K562 (cell line): ENCODE data around the gene PCDHGA7. TPM values are rescaled to one million over a fixed set of nuclear protein-coding genes. Genes with fewer than 3 reads are reported as not detected.
"Not testable (repeated sequence)": the region's sequence is repeated elsewhere in the genome, so short reads cannot be mapped to it uniquely, and the experiment has no call there.

ENCODE experiments used
- ATAC-seq: fragments of 200-7000 bp; cut with Tn5 transposase; 3 replicates; pipeline ENCODE4 v1.9.1; 2020; ENCODE audit warnings: moderate library complexity
- BruUV-seq: library from RNA; stranded (reverse); fragments of 400-500 nt; replicated peaks from 2 replicates; lab custom pipeline; 2021; lab: Mats Ljungman, UMichigan
- CTCF ChIA-PET: fragments of 300-600 bp; formaldehyde crosslinking; extraction: SDS; loops from one replicate; lab custom pipeline; 2021; ENCODE audit warnings: low intra/inter-chr PET ratio; lab: Yijun Ruan, JAX
- POLR2A ChIA-PET: fragments of 300-600, 350-650 bp; sonication (Branson Sonifier 250); formaldehyde crosslinking; extraction: SDS; loops from one replicate; lab custom pipeline; 2021; ENCODE audit warnings: antibody characterized with exemption, inconsistent platforms; lab: Yijun Ruan, JAX
- DNase-seq, 4 experiments: peaks; one replicate each; pipeline versions ENCODE4 v3.0.0 to v3.0.0-alpha.2; 2011 to 2018; ENCODE audit warnings: low spot score in 3 of 4, mixed read lengths in 3 of 4; ENCODE audit errors: extremely low read depth in 1 of 4
- FAIRE-seq: peaks from 2 replicates; lab custom pipeline; 2011; peaks lifted over from hg19 to GRCh38; lab: Jason Lieb, UNC
- H2AFZ ChIP-seq: 2 replicates; pipeline ENCODE4 v1.6.0; 2011; ENCODE audit warnings: low read depth, low read length, control low read depth, inconsistent platforms
- H3K27ac ChIP-seq: fragments of 200-600 bp; 3 replicates; pipeline ENCODE4 v1.8.0; 2011; ENCODE audit warnings: low read depth, mild to moderate bottlenecking, control low read depth, inconsistent platforms, low read length, moderate library complexity, mixed read lengths; ENCODE audit errors: extremely low read depth
- H3K27me3 ChIP-seq, 2 experiments: fragments of 300-600 bp in 1 of 2; 2 replicates in 1 of 2; 3 replicates in 1 of 2; pipeline versions ENCODE4 v1.6.0 to v1.8.0; 2011; ENCODE audit warnings: inconsistent platforms in 2 of 2, low read length in 2 of 2, mild to moderate bottlenecking in 1 of 2, mixed read lengths in 1 of 2, moderate library complexity in 1 of 2; ENCODE audit not compliant: control insufficient read depth in 2 of 2, insufficient read depth in 2 of 2
- H3K36me3 ChIP-seq: fragments of 300-600 bp; 3 replicates; pipeline ENCODE4 v1.8.0; 2011; ENCODE audit warnings: mild to moderate bottlenecking, low read length, inconsistent platforms; ENCODE audit not compliant: control insufficient read depth, insufficient read depth
- H3K4me1 ChIP-seq, 2 experiments: fragments of 200-600 bp in 1 of 2; replicated peaks in 1 of 2; 2 replicates in 1 of 2; 3 replicates in 1 of 2; pipeline versions ENCODE4 v1.5.1 to v1.8.0; 2011; ENCODE audit warnings: inconsistent platforms in 2 of 2, low read length in 2 of 2, mild to moderate bottlenecking in 1 of 2, mixed read lengths in 1 of 2, moderate library complexity in 1 of 2; ENCODE audit not compliant: control insufficient read depth in 2 of 2, insufficient read depth in 2 of 2
- H3K4me2 ChIP-seq: 2 replicates; pipeline ENCODE4 v1.6.1; 2011; ENCODE audit warnings: low read length, control low read depth, inconsistent platforms, mixed read lengths; ENCODE audit not compliant: insufficient read depth
- H3K4me3 ChIP-seq: fragments of 200-600 bp; sonication (generic), shearing (Covaris generic); 2 replicates; pipeline ENCODE4 v1.5.1; 2016; ENCODE audit warnings: control low read depth, inconsistent platforms
- H3K79me2 ChIP-seq: fragments of 200-600 bp; 3 replicates; pipeline ENCODE4 v1.8.0; 2011; ENCODE audit warnings: low read length, inconsistent platforms; ENCODE audit not compliant: control insufficient read depth, insufficient read depth
- H3K9ac ChIP-seq, 2 experiments: 2 replicates each; pipeline versions ENCODE4 v1.6.0 to v1.6.1; 2011; ENCODE audit warnings: low read depth in 2 of 2, low read length in 2 of 2, control low read depth in 1 of 2, inconsistent platforms in 1 of 2, mild to moderate bottlenecking in 1 of 2, mixed read lengths in 1 of 2; ENCODE audit not compliant: insufficient read depth in 1 of 2
- H3K9me1 ChIP-seq: one replicate; pipeline ENCODE4 v1.6.0; 2011; ENCODE audit warnings: inconsistent platforms, mild to moderate bottlenecking, low read length, moderate library complexity; ENCODE audit not compliant: control insufficient read depth, insufficient read depth
- H3K9me3 ChIP-seq: replicated peaks from 2 replicates; pipeline ENCODE4 v1.5.1; 2011; ENCODE audit warnings: low read depth, low read length, inconsistent platforms; ENCODE audit not compliant: control insufficient read depth, insufficient read depth
- H4K20me1 ChIP-seq: replicated peaks from 2 replicates; pipeline ENCODE4 v1.6.1; 2011; ENCODE audit warnings: low read length, inconsistent platforms, mixed read lengths; ENCODE audit not compliant: control insufficient read depth, insufficient read depth
- CTCF ChIP-seq, 3 experiments: IDR thresholded peaks in 2 of 3; conservative IDR thresholded peaks in 1 of 3; 2 replicates each; pipeline ENCODE4 v1.5.1; 2011 to 2012; ENCODE audit warnings: low read length in 3 of 3, mild to moderate bottlenecking in 3 of 3, control low read depth in 2 of 3, improper control_type of control experiment in 1 of 3, inconsistent platforms in 1 of 3, low read depth in 1 of 3, mixed read lengths in 1 of 3, moderate library complexity in 1 of 3; ENCODE audit not compliant: insufficient read depth in 2 of 3
- NRF1 ChIP-seq, 2 experiments: fragments of 450-650 bp; IDR thresholded peaks in 1 of 2; conservative IDR thresholded peaks in 1 of 2; 2 replicates each; pipeline ENCODE4 v1.6.1; 2014; ENCODE audit warnings: mild to moderate bottlenecking in 2 of 2
- RAD21 ChIP-seq, 2 experiments: fragments of 250-450 bp in 1 of 2; fragments of 450-650 bp in 1 of 2; sonication (Bioruptor Pico) in 1 of 2; formaldehyde crosslinking in 1 of 2; IDR thresholded peaks in 1 of 2; conservative IDR thresholded peaks in 1 of 2; 2 replicates each; pipeline versions ENCODE4 v1.4.0 to v1.8.0; 2020 to 2022; ENCODE audit warnings: mild to moderate bottlenecking in 2 of 2, moderate library complexity in 1 of 2
- WGBS: fragments of 100-300 bp; shearing (Covaris generic); methylation state at CpG from one replicate; pipeline ENCODE4 v1.1.6; 2016; ENCODE audit warnings: low coverage, mixed read lengths; ENCODE audit not compliant: insufficient coverage; ENCODE audit errors: missing lambda C conversion rate; 5-methylcytosine and 5-hydroxymethylcytosine counted together
- in situ Hi-C: fragments of 300-500 bp; cut with MboI; formaldehyde crosslinking; loops from 4 replicates; pipeline ENCODE4 v1.15.0; 2018; ENCODE audit warnings: inconsistent platforms, mixed read lengths
- intact Hi-C: fragments of 100-400 bp; cut with micrococcal nuclease; formaldehyde crosslinking; loops from 2 replicates; pipeline ENCODE4 v1.14.2; 2022
- polyA plus RNA-seq, 8 experiments: library from polyadenylated mRNA; depleted of rRNA in 4 of 8; stranded (reverse) in 5 of 8; unstranded in 3 of 8; fragments of >200 nt; fragmentation: Nextera tagmentation in 2 of 8; fragmentation: Illumina TruSeq in 1 of 8; extraction: Ambion mirVana in 2 of 8; extraction: Trizol in 1 of 8; gene quantifications; 2 replicates each; pipeline versions ENCODE4 v1.2.1 to v1.2.3, GENCODE V29; 2011 to 2014; ENCODE audit warnings: inconsistent platforms in 1 of 8, missing spikeins in 1 of 8
- total RNA-seq, 7 experiments: library from RNA; depleted of rRNA in 6 of 7; stranded (reverse); fragments of >200 nt in 6 of 7; fragmentation: Illumina TruSeq in 2 of 7; extraction: Trizol in 2 of 7; gene quantifications; 2 replicates each; pipeline versions ENCODE4 v1.2.1 to v1.2.3, GENCODE V29; 2011 to 2021; ENCODE audit warnings: low replicate concordance in 1 of 7

PCDHGA7 gene
- total and polyA plus RNA-seq, 9 of the 15 experiments (the other 6 are each of a cell fraction or from before 2014, with no cell fraction given), result 0.03 to 0.11 (median 0.06) TPM; not detected in 5

DNA sequence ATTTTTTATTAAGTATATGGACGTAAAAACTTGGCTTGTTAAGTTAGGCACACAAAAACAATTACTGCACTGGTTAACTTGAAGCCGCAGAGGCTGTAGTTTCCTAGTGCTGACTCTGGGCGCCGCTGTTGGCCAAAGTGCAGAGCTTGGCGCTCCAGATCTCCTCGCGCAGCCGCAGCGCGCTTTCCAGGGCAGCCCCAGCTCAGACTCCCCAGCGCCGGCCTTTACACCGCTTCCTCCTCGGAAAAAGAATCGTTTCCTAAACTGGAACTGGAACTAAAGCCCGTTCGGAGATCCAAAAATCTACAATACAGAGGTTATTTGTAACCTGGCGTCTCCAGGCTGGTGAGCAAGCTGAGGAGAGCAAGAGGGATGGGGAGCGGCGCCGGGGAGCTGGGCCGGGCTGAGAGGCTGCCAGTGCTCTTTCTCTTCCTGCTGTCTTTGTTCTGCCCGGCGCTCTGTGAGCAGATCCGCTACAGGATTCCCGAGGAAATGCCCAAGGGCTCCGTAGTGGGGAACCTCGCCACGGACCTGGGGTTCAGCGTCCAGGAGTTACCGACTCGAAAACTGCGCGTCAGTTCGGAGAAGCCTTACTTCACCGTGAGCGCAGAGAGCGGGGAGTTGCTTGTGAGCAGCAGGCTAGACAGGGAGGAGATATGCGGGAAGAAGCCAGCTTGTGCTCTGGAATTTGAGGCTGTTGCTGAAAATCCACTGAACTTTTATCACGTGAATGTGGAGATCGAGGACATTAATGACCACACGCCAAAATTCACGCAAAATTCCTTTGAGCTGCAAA lies 15.4 kb downstream of the PCDHGA7 start, which contains the start of gene PCDHGB5:
TSS of gene PCDHGB5 (plus strand) at position 192 of the 796 bp plus-strand sequence. CDS start at position 373, 181 bp downstream.
- DNase-seq (peak in 3 of 4 experiments; percentile 13 to 58 (median 23)), ATAC-seq (peak; percentile 99), FAIRE-seq (peak; percentile 48)
- H3K4me2 ChIP-seq, H3K27ac ChIP-seq, H3K36me3 ChIP-seq, H3K79me2 ChIP-seq, H3K9me1 ChIP-seq, CTCF ChIA-PET, H4K20me1 ChIP-seq, in situ Hi-C loops, BruUV-seq, intact Hi-C loops, H3K9ac ChIP-seq, H2AFZ ChIP-seq, H3K9me3 ChIP-seq: not testable (repeated sequence)
- peaks cover 0 to 32% of the 10 kb centered on the region in 2 experiments; a peak in 3 of 5 replicates for H3K27me3 ChIP-seq
- WGBS, result 6% methylated on average over 20 of the region's 43 CpGs
- TF ChIP-seq RAD21 (CRISPR knock-in tag; conservative IDR thresholded peaks at IDR 0.05 in 1 of 2, IDR thresholded peaks at IDR 0.05 in 1 of 2), result peak in 1 of 2 experiments; percentile 41; a peak in 2 of 4 replicates
- peak; percentile 55 to 68 (median 64) for TF ChIP-seq CTCF (IDR thresholded peaks at IDR 0.05 in 2 of 3, conservative IDR thresholded peaks at IDR 0.05 in 1 of 3; ENCODE audit: insufficient read depth in 2 of 3, low read depth in 1 of 3, low read length in 3 of 3)
- TF ChIP-seq NRF1 (conservative IDR thresholded peaks at IDR 0.05 in 1 of 2, IDR thresholded peaks at IDR 0.05 in 1 of 2), result peak; percentile 89 to 90
- H3K4me3 ChIP-seq, result peak within 1 kb of the TSS; percentile 18; the same call in 1 of the 2 replicates
- POLR2A ChIA-PET, result interaction anchor here (0.6 to 1.1 kb wide), 2 partner anchors 9 to 13 kb away, joined by 3 read pairs; no protein-coding TSS in a partner anchor
- peaks cover 0 to 14% of the 10 kb centered on the region in 2 experiments; a peak in 3 of 5 replicates for H3K4me1 ChIP-seq
